IPS DF 4.7 (cell line): ENCODE data around the gene THBS4.

Experiments used
- DNase-seq: peaks from one replicate; pipeline ENCODE4 v3.0.0-alpha.2; 2013; ENCODE audit warnings: low spot score; ENCODE audit errors: extremely low read depth

Gene THBS4

DNA sequence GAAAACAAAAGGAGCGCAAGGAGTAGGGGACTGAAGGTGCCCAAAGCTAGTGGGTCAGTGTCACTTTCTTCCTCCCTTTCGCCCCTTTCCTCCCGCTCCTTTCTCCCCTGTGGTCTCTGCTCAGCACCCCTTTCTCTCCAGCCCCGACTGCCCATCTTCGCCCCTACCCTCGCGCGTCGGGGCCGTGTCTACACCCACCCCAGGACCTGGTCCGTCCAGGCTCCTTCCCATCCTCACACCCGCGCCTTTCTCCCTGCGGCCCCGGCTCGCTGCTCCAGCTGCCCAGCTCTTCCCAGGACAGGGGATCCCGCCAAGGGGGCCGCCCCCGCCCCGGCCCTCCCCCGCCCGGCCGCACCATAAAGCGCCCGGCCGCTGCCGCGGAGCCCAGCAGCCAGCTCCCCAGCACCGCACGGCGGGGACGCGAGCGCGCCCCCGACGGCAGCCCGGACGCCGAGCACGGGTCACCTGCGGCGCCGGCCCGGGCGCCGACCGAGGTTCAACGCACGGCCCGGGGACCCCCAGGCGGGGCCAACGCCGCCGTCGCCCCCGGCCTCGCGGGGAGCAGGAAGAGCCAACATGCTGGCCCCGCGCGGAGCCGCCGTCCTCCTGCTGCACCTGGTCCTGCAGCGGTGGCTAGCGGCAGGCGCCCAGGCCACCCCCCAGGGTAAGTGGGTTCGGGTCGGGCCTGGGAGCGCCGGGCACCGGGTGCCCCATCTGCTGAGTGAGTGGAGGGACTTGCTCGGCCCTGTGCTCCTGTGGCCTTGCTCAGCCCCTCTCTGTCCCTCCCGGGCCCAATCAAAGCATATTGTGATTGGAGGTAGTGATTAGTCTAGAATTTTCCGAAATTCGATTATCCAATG, at the start of gene THBS4:
Gene THBS4 (plus strand): TSS at position 387 of the 860 bp plus-strand sequence. CDS start 190 bp downstream, at position 577.
- no peak for DNase-seq

DNA sequence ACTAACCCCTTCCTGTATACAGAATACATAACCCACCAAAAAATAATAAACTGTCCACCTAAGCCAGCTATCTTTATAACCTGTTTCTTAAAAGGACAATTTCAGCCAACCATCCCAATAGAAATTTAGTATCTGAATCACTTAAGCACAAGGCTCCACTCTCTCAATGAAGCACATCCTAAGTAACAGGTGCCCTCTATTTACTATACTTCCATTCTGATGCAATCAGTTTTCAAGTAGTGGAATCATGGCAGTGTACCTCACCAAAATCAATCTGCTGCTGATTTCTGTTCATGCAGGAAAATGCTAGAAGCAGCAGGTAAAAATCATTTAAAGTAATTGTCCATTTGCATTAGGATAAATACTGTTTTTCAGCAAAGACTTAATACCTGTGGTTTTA, 48.9 kb upstream of the THBS4 start:
- no peak for DNase-seq

DNA sequence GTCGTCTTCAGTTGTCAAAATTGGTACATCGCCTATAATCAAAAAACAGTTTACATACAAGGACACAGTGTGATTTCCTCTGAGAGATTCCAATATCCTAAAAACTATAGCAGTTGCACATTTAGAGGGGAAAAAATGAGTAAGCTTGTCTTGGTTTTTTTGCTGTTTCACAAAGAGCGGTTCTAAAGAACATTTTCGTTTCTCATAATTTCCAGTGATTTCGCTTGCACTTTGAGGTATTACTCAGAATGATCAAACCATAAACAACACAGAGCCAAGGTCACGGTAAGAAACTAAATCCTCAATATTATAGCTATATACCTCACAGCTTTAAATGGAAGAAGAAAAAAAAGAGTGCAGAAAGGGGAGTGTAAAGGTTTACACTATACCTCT, 44.9 kb upstream of the THBS4 start:
- no peak for DNase-seq

DNA sequence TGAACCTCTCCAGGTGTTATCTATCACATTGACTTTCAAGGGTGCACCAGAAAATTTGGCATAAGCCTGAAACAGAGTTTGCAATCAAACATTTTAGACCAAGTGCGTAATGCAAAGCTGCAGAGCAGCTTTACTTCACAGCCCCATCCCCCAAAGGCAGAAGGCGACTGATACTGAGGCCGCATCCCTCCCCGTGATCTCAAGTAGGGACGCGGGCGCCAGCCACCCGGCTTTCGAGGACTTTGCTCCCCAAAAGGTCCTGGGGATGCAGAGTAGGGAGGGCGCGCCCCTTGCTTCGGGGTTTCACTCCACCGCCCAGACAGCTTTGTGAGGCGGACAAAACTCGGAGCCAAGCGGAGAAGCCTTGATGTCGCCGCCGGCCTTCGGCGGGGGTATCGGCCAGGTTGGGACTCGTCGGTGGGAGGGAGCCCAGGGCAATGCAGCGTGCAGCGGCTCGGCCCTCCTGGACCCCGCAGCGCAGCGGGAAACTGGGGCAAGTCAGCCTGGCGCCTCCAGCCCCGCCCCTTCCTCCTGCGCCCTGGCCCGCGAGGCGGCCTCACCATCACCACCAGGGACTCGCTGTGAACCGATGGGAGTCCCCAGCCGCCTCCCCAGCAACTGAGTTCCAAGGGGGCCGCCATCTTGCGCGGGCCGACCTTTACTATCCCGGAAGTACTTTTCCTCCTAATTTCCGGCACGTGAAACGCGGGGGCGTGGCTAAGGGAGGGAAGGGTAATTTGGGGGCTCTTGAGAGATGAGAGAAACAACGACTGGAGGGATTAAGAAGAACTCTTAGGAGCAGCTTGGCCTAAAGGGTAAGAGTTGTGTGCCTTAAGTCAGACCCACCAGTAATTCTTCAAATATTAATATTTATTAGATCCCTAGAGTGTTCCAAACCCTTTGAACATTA, 44.3 kb upstream of the THBS4 start, which contains the start of gene MTX3:
Gene MTX3 (minus strand): TSS at position 665 of the 910 bp plus-strand sequence. CDS start 24 bp downstream, at position 641.
- peak; percentile 58 for DNase-seq

DNA sequence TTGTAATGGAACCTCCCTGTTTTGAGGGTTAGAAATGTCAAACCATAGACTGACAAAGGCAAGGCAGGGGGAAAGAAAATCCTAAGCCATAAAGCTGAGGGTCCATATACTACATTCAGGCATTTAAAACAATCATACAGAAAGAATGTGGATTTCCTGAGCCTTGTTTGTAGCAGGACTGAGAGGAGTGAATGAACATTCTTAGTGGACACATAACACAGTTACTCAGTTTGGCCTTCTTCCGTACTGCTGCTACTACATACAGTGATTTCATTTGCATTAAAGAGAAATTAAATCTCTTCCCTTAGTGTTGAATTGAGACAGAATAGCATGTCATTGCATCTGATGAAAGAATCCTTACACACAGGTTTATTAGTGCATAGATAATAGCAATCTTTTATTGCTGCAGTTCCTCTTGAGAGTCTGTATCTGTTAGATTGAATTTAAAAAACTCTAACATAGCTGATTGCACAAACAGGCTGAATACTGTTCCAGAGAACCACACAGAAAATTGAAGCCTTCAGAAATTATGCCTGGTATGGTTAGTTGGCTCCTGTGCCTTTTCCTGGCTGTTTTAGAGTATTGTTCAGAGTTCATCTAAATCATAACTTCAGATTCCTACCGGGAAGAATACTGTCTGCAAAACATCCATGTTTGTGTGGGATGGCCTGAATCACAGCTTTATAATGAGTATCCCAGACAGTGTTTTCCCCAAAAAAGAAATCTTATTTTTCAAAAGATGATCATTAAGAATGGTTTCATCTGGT, 42.1 kb upstream of the THBS4 start:
- no peak for DNase-seq

DNA sequence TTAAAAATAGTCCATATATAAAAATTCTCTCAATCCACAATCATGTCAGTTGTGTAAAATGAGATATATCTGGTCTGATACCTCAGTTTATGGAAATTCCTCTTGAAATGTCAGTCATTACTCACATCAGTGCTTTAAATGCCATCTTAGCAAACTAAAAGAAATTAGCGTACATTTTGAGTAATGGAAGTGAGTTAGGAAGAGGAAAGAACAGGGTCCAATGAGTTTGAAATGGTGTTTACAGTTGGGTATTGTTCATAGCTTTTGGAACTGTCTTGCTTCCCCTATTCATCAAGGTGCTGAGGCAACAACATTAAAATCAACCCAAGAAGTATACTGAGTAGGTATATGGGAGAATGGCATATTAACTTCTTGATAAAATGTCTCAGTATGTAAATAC, 35.4 kb upstream of the THBS4 start:
- DNase-seq, result no peak

DNA sequence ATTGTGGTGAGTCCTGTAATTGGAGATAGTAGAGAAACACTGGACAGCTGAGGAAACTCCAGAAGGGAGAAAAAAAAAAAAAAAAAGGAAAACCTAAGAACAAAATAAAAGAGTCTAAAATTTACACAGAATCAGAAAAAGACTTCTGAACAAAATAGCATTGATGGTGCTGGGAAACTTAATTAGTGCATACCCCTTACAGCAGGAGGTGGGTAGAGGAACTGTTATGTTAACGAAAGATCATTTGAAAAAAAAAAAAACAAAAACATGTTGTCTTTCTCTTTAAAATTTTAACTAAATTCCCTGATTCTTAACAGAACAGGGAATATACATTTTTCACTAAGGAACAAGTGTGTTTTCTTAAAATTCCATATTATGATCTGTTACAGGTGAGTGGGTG, 32.5 kb upstream of the THBS4 start:
- no peak for DNase-seq

DNA sequence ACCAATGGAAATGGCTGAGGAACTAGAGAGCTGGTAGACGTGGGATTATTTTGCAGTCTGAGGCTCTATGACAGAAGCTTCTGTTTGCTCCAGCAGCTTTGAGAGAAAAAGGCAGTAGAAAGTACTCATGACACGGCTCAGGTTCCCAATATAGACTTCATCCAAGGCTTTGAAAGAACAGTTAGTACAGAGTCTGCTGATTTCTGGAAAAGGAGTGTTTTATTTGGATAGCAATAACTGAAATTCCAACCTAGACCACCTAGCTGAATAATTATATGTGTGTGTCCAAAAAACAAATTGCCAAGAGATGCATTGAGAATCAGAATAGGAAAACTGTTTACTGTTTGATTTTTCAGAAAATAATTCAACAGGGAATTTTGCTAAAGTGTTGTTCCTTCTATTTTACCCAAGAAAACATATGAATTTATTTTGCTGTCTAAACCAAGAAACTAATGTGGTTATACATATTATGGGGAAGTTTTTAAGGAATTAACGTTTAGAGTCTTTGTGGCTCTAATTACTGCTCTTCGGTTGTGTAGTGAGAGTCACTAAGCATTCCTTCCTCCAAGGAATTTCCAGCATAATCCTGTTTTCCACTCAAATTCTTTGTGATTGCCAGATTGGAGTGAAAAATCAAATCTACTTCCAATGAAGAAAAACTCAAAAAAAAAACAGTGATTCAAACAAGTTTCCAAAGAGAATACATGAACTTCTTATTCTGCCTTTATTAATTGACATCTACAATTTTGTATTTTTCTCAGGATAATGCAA, 26.0 kb upstream of the THBS4 start:
- DNase-seq, result no peak

DNA sequence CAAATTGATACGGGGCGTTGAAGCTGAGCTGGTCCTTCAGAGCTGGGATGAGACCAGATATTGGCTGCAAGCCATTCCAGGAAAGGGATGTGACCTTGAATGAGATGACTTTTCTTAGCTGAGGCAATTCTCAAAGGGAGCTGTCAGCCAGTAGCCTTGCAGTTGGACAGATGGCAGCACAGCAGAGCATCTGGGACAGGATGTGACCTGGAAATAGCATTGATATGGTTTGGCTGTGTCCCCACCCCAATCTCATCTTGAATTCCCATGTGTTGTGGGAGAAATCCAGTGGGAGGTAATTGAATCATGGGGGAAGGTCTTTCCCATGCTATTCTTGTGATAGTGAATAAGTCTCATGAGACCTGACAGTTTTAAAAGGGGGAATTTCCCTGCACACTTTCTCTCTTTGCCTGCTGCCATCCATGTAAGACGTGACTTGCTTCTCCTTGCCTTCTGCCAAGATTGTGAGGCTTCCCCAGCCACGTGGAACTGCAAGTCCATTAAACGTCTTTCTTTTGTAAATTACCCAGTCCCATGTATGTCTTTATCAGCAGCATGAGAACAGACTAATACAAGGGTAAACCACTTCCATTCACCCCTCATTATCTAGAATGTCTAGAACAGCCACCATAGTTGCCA, 24.3 kb upstream of the THBS4 start:
- DNase-seq, result no peak

DNA sequence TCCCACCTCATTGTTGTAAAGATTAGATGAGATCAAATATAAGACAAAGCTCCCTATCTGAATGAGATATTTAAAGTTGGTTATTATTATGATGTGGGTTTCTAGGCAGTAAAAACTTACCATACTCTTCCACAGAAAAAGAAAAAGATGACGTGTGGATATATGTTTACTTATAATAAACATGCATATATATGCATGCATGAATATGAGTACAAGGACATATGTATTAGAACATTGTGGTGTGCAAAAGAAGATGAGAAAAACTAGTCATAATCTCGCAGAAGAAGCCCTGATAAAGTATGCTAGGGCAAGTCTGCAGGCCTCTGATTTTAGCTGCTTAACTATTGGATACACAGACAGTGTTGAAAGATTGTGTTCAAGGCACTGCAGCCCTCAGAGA, 10.1 kb upstream of the THBS4 start:
- no peak for DNase-seq

DNA sequence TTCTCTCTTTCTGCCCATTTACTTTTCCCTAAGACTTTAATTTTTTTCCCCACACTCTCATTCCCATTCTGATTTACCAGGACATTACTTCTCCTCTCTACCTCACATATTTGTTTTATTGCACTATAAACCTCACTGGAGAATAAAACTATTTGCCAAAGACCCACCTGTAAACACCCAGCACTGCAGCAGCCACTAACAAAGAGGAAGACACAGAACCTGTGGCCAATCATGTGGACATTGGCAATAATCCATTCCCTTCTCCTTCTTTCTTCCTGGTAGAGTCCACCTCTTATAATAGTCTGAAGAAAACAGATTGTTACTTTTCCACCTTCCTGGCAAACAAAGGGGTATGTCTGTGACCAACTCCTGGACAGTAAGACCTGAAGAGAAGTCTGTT, 8.3 kb upstream of the THBS4 start:
- no peak for DNase-seq

DNA sequence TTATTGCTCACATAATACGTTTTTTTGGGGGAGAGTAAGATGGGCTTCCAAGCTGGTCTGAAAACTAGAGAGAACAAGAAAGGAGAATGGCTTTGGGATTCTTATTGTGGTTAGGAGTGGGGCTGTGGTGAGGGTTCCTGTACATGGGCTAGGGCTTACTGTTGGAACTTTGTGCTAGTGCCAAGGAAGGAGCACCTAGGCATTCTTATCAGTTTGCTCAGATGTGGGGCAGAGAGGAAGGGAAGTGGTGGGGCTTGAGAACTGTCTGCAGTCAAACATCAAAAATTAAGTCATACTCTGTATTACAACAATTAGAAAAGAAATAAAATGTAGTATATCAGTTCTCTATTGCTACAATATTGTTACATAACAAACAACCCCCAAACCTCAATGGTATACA, 4.0 kb upstream of the THBS4 start:
- DNase-seq, result no peak

DNA sequence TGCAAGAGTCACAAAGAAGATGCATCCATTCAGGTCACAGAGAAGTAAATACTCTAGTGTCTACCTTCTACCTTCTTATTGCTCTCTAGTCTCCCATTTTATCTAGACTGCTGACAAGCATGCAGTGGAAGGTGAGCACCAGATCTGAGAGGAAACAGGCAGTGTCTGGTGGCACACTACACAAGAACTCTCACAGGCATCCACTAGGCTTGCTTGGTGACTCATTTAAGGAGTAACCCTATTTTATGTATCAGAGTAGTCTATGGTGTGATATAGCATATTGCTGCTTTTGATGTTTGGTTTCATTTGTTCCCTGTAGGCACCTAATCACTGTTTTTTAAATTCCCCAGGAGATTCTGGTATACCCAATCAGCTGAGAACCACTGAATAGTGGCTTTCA, 1.6 kb upstream of the THBS4 start:
- DNase-seq, result no peak

DNA sequence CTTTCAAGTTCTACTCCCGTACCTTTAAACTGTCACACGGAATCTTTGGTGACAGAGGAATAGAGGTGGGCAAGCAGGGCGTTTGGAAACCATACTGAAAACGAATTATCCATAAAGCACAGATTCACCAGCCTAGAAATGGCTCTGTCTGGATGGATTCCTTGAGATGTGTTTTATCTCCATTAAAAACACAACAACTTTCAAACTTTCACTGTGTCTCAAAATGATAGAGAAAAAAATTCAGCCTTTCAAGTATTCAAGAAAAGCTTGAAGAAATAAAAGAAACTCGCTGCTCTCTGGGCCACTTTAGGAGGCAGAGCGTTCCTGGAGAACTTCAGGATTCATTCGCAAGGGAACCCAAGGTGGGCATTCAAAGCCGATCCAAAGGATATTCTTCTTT, 589 bp upstream of the THBS4 start:
- DNase-seq, result no peak

DNA sequence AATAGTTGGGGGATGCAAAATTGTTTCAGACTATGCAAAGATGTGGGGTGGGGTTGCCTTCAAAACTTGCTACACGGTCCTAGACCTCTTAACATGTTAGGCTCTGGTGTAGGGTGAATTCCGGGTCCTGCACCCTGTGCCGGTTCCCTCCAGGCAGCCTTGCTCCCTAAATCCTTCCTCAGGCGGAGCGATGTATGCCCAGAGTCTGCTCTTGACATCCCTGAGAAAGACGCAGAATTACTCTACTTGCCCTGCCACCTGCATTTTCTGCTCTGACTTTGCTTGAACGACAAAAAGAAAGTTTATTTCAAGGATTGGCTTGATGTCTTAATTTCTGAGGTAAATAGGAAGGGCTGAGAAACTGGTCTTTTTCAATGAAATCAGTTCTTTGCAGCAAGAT, 691 bp downstream of the THBS4 start:
- DNase-seq, result no peak

DNA sequence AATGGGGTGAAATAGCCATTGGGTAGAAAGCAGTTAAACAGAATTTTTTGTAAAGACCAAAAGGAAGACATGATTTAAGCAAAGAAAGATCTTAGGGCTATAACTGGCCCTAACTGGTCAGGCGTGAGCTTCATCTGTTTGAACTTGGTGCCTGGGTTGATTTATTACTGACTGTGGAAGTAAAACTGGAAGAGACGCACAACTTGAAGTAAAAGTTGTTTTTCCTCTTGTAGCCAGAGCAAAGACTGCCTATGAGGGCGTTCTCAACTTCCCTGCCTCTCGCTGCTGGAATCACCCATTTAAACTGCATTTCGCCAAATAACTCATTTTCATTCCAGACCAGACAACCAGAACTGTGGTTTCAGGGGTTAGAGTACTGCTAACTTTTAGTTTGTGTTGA, 1.5 kb downstream of the THBS4 start:
- no peak for DNase-seq

DNA sequence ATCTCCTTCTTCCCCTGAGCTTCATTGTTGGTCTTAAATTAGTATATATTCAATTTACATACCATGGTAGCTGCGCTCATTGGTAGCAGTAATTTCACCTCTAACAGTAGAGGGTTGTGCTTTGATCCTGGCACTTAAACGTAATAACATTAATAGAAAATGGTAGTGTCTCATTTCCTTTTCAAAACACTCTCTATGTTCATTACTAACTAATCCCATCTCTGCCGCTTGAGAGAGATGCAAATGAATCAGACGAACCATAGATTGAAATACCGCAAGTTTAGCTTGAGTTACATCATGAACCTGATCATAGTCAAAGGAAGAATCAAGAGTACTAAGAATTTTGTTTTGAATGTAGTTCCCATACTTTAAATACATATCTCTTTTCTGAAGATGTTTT, 2.2 kb downstream of the THBS4 start:
- no peak for DNase-seq

DNA sequence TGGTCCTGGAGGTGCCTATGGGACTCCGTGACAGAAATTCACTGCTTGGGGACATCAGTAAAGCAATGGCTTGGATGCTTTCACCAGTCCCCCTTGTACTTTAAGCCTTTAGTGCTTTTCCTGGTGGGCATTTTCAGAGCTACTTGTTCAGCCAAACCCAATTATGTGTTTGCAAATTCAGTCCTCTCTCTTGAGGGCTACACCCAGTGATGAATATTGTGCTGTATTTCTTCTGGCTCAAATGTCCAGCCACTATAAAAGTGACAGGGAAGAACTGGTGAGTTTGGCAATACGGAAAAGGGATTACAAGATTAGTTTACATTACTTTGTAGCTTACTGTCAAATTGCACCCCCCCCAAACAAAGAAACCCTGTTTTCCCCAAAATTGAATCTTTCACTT, 4.5 kb downstream of the THBS4 start:
- DNase-seq, result no peak

DNA sequence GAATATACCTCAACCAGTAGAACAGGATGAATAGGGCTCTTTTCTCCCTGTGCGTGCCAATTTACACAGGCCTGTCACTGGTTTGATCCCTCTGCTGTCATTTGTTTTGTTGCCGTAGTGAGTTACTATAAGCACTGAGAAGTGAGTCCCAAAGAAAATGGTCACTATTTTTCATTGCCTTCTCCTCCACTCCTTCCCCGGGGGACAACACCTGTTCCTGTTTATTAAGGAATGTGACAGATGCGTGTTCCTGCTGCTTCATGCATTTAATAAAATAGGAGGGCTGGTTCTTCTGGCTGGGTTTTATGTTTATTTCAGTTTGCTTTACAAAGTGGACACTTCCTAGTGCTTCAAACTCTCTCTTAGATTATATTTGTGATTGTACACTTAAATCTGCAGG, 6.4 kb downstream of the THBS4 start:
- no peak for DNase-seq

DNA sequence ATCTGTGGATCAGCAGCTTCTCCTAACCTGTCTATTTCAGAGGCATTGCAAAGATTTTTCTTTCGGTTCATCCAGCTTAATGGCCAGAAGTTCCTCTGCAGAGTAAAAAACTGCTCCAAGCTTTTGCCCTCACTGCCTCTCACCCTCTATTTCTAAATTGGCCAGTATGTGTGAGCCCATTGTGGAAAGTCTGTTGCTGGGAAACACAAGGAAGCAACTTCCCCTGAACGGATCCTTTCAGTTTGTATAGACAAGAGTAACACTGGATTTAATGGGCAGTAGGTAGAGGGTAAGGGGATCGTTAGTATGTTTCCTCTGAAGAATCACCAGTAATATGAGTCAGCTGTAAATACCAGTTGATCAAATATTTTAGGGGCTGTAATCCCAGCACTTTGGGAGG, 7.2 kb downstream of the THBS4 start:
- DNase-seq, result no peak
